GM12892 (cell line): ENCODE results near the gene NFIX.

Experiments
- POLR2A ChIP-seq: IDR thresholded peaks from 2 replicates; pipeline ENCODE4 v1.6.1; 2011; ENCODE audit warnings: low read depth, low read length, control low read depth
- POLR2AphosphoS5 ChIP-seq: IDR thresholded peaks from 2 replicates; pipeline ENCODE4 v1.6.1; 2011; ENCODE audit warnings: low read depth, low read length, control low read depth
- TAF1 ChIP-seq: IDR thresholded peaks from 2 replicates; pipeline ENCODE4 v1.6.1; 2011; ENCODE audit warnings: low read depth, mild to moderate bottlenecking, control low read depth, low read length, borderline replicate concordance

DNA sequence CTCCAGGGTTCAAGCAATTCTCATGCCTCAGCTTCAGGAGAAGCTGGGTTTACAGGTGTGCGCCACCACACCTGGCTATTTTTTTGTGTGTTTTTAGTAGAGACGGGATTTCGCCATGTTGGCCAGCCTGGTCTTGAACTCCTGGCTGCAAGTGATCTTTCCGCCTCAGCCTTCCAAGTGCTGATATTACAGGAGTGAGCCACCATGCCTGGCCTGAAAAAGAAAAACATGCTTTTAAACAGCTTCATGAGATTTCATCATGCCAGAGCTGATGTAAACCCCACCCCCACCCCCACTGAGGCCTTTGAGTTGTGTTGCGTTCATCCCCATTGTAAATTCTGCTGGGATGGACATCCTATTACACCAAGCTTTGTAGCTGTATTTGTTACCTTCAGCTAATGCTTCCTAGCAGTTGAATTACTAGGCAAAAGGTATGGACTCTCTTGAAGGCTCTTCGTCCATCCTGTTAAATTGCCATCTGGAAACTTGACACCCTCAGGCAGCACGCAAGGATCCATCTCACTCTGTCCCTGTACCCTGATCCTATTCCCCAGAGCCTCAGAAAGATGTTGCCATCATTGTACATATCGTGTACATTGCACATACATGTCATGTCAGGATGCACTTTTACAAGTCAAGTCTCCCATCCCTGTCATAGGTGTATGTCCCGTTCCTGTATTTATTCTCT is 47.3 kb downstream of the NFIX start:
- TF ChIP-seq POLR2AphosphoS5 (no peak), POLR2A (no peak), TAF1 (no peak)
